SK-N-SH treated with all-trans-retinoic acid at 6 μM for 48 hours (cell line): ENCODE data around the gene SLC44A2.

ENCODE experiments used
- ATAC-seq: fragments of 200-7000 bp; cut with Tn5 transposase; 3 replicates; pipeline ENCODE4 v1.9.1; 2020; ENCODE audit warnings: mild to moderate bottlenecking, moderate library complexity
- ARNTL ChIP-seq: fragments of 450-650 bp; formaldehyde crosslinking; IDR thresholded peaks from 2 replicates; pipeline ENCODE4 v1.5.0; 2020; ENCODE audit warnings: low read depth, mild to moderate bottlenecking, moderate library complexity, borderline replicate concordance
- CREB5 ChIP-seq: fragments of 250-450 bp; sonication (Bioruptor Pico); IDR thresholded peaks from 2 replicates; pipeline ENCODE4 v1.5.1; 2020; ENCODE audit warnings: low read depth, mild to moderate bottlenecking, moderate library complexity
- CSDC2 ChIP-seq: fragments of 250-450 bp; sonication (Bioruptor Pico); IDR thresholded peaks from 2 replicates; pipeline ENCODE4 v1.5.0; 2020; ENCODE audit warnings: mild to moderate bottlenecking, moderate library complexity
- CSRNP3 ChIP-seq: fragments of 250-450 bp; sonication (Bioruptor Pico); IDR thresholded peaks from 2 replicates; pipeline ENCODE4 v1.5.1; 2021; ENCODE audit warnings: mild to moderate bottlenecking, moderate library complexity
- ESRRG ChIP-seq: fragments of 250-450 bp; sonication (Bioruptor Pico); IDR thresholded peaks from 2 replicates; pipeline ENCODE4 v1.6.1; 2021; ENCODE audit warnings: mild to moderate bottlenecking
- ISL1 ChIP-seq: fragments of 250-450 bp; sonication (Bioruptor Pico); IDR thresholded peaks from 2 replicates; pipeline ENCODE4 v2.1.2; 2022; ENCODE audit warnings: mild to moderate bottlenecking, moderate library complexity
- OSR1 ChIP-seq: fragments of 250-450 bp; sonication (Bioruptor Pico); IDR thresholded peaks from 2 replicates; pipeline ENCODE4 v1.8.0; 2022; ENCODE audit warnings: moderate library complexity, mild to moderate bottlenecking, inconsistent platforms
- PATZ1 ChIP-seq: fragments of 250-450 bp; sonication (Bioruptor Pico); IDR thresholded peaks from 2 replicates; pipeline ENCODE4 v1.8.0; 2020; ENCODE audit warnings: mild to moderate bottlenecking, moderate library complexity, borderline replicate concordance
- PPARA ChIP-seq: fragments of 250-450 bp; sonication (Bioruptor Pico); IDR thresholded peaks from 2 replicates; pipeline ENCODE4 v1.5.0; 2020; ENCODE audit warnings: mild to moderate bottlenecking, borderline replicate concordance
- SNAI2 ChIP-seq: fragments of 250-450 bp; sonication (Bioruptor Pico); IDR thresholded peaks from 2 replicates; pipeline ENCODE4 v1.5.0; 2020; ENCODE audit warnings: mild to moderate bottlenecking, moderate library complexity
- TCF4 ChIP-seq: fragments of 250-450 bp; sonication (Bioruptor Pico); IDR thresholded peaks from 2 replicates; pipeline ENCODE4 v1.8.0; 2021; ENCODE audit warnings: mild to moderate bottlenecking, moderate library complexity, borderline replicate concordance
- TOX ChIP-seq: fragments of 250-450 bp; sonication (Bioruptor Pico); IDR thresholded peaks from 2 replicates; pipeline ENCODE4 v1.8.0; 2021; ENCODE audit warnings: mild to moderate bottlenecking, moderate library complexity, borderline replicate concordance
- TSHZ2 ChIP-seq: fragments of 250-450 bp; sonication (Bioruptor Pico); IDR thresholded peaks from 2 replicates; pipeline ENCODE4 v1.5.0; 2020; ENCODE audit warnings: mild to moderate bottlenecking, moderate library complexity
- ZC3H10 ChIP-seq: fragments of 250-450 bp; sonication (Bioruptor Pico); IDR thresholded peaks from 2 replicates; pipeline ENCODE4 v1.5.1; 2021; ENCODE audit warnings: mild to moderate bottlenecking, moderate library complexity
- ZFP30 ChIP-seq: fragments of 450-650 bp; formaldehyde crosslinking; IDR thresholded peaks from 2 replicates; pipeline ENCODE4 v1.5.0; 2022; ENCODE audit warnings: mild to moderate bottlenecking, moderate library complexity
- ZNF70 ChIP-seq: fragments of 450-650 bp; formaldehyde crosslinking; IDR thresholded peaks from 2 replicates; pipeline ENCODE4 v1.5.0; 2020; ENCODE audit warnings: mild to moderate bottlenecking, moderate library complexity

SLC44A2 gene

GRCh38 chr19:10683064-10683426 lies 57.7 kb downstream of the SLC44A2 start (continued):
- TF ChIP-seq PATZ1 (CRISPR knock-in tag): no peak

GRCh38 chr19:10683582-10683981 lies 58.2 kb downstream of the SLC44A2 start:
- no peak for ATAC-seq
- TF ChIP-seq ESRRG (CRISPR knock-in tag) (no peak), PPARA (no peak), SNAI2 (CRISPR knock-in tag) (no peak), ZNF70 (CRISPR knock-in tag) (no peak), CSRNP3 (CRISPR knock-in tag) (no peak), CREB5 (CRISPR knock-in tag) (no peak), ARNTL (CRISPR knock-in tag) (no peak), ZFP30 (no peak)

GRCh38 chr19:10685210-10685609 lies 59.9 kb downstream of the SLC44A2 start:
- ATAC-seq: no peak

GRCh38 chr19:10686193-10686592 lies 60.8 kb downstream of the SLC44A2 start:
- TF ChIP-seq TOX (CRISPR knock-in tag) (no peak), CREB5 (CRISPR knock-in tag) (no peak), CSRNP3 (CRISPR knock-in tag) (no peak), ZFP30 (no peak), TCF4 (CRISPR knock-in tag) (no peak), OSR1 (CRISPR knock-in tag) (no peak), ISL1 (CRISPR knock-in tag) (no peak), ZC3H10 (CRISPR knock-in tag) (no peak), TSHZ2 (no peak), PPARA (no peak), CSDC2 (CRISPR knock-in tag) (no peak), ARNTL (CRISPR knock-in tag) (no peak)
- ATAC-seq: no peak

More at GRCh38 chr19:10685210-10685609, 59.9 kb downstream of the SLC44A2 start:
- no peak for TF ChIP-seq PPARA
- TF ChIP-seq TOX (CRISPR knock-in tag): no peak
- no peak for TF ChIP-seq OSR1 (CRISPR knock-in tag)
